ENCODE results near the gene TPRG1.

DNA sequence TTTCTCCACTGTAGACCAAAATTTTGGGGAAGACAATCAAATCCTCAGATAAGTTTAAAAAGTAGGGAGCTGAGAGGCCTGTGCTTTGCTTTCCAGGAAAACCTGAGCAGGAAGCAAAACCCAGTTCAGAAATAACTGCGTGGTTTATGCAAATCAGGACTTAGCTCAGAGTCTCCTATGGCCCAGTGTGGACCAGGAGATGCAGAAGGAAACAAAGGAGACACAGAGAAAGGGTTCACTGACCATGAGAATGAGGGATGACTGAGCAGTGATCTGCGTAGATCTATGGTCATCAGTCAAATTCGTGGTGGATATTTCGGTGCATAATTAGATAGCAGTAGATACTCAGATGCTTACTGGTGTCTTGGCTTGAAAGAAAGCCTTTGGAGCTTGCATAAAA is 196.6 kb downstream of the TPRG1 start:
- TF ChIP-seq, protein P1, sequence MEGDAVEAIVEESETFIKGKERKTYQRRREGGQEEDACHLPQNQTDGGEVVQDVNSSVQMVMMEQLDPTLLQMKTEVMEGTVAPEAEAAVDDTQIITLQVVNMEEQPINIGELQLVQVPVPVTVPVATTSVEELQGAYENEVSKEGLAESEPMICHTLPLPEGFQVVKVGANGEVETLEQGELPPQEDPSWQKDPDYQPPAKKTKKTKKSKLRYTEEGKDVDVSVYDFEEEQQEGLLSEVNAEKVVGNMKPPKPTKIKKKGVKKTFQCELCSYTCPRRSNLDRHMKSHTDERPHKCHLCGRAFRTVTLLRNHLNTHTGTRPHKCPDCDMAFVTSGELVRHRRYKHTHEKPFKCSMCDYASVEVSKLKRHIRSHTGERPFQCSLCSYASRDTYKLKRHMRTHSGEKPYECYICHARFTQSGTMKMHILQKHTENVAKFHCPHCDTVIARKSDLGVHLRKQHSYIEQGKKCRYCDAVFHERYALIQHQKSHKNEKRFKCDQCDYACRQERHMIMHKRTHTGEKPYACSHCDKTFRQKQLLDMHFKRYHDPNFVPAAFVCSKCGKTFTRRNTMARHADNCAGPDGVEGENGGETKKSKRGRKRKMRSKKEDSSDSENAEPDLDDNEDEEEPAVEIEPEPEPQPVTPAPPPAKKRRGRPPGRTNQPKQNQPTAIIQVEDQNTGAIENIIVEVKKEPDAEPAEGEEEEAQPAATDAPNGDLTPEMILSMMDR (IDR thresholded peaks at IDR 0.05), result no peak
- TF ChIP-seq EZH2 (IDR thresholded peaks at IDR 0.05), result no peak

Measured in neural progenitor cell (in vitro differentiated cells).